Nephron progenitor cell (in vitro differentiated cells): ENCODE measurements around the gene IL9R.

Experiments
- DNase-seq: peaks from one replicate; pipeline ENCODE4 v3.0.0; 2021
- H3K27ac Mint-ChIP-seq: 2 replicates; pipeline ENCODE4 v1.8.0; 2021; ENCODE audit warnings: mild to moderate bottlenecking, moderate library complexity, mixed read lengths
- H3K27me3 Mint-ChIP-seq: 2 replicates; pipeline ENCODE4 v1.8.0; 2021; ENCODE audit warnings: mild to moderate bottlenecking, low read depth, mixed read lengths; ENCODE audit not compliant: poor library complexity
- H3K36me3 Mint-ChIP-seq: 2 replicates; pipeline ENCODE4 v1.8.0; 2021; ENCODE audit warnings: low read depth, mixed read lengths
- H3K4me1 Mint-ChIP-seq: 2 replicates; pipeline ENCODE4 v1.8.0; 2021; ENCODE audit warnings: mixed read lengths
- H3K4me3 Mint-ChIP-seq: 2 replicates; pipeline ENCODE4 v1.8.0; 2021; ENCODE audit warnings: mild to moderate bottlenecking, moderate library complexity, mixed read lengths
- H3K9me3 Mint-ChIP-seq: 2 replicates; pipeline ENCODE4 v1.8.0; 2021; ENCODE audit warnings: mild to moderate bottlenecking, moderate library complexity, mixed read lengths
- CTCF ChIP-seq: fragments of 200-600 bp; sonication (generic); IDR thresholded peaks from 2 replicates; pipeline ENCODE4 v1.5.0; 2021; ENCODE audit warnings: antibody characterized with exemption

Gene IL9R

GRCh38 chrX:156000361-156000926, 2.9 kb downstream of the IL9R start:
- H3K27ac Mint-ChIP-seq = no peak overlapping the region
- peaks cover 3% of the 10 kb centered on the region for H3K27me3 Mint-ChIP-seq
- DNase-seq = no peak
- H3K4me1 Mint-ChIP-seq = no peaks in the 10 kb centered on the region
- H3K36me3 Mint-ChIP-seq = no peaks in the 10 kb centered on the region
- TF ChIP-seq CTCF = no peak
- peaks cover 65% of the 10 kb centered on the region for H3K9me3 Mint-ChIP-seq
- H3K4me3 Mint-ChIP-seq = no peak overlapping the region

GRCh38 chrX:156001001-156001666, 3.6 kb downstream of the IL9R start:
- Mint-ChIP-seq H3K9me3 (peaks cover 61% of the 10 kb centered on the region), H3K4me1 (no peaks in the 10 kb centered on the region), H3K4me3 (no peak overlapping the region), H3K27ac (no peak overlapping the region), H3K36me3 (no peaks in the 10 kb centered on the region), H3K27me3 (peaks cover 3% of the 10 kb centered on the region)
- no peak for TF ChIP-seq CTCF
- no peak for DNase-seq

GRCh38 chrX:156001667-156002021, 4.1 kb downstream of the IL9R start:
- Mint-ChIP-seq H3K9me3 (peaks cover 58% of the 10 kb centered on the region), H3K4me3 (no peak overlapping the region), H3K27me3 (no peaks in the 10 kb centered on the region), H3K4me1 (no peaks in the 10 kb centered on the region), H3K27ac (no peak overlapping the region), H3K36me3 (no peaks in the 10 kb centered on the region)
- no peak for TF ChIP-seq CTCF
- no peak for DNase-seq

GRCh38 chrX:156002507-156002906, 5.0 kb downstream of the IL9R start:
- Mint-ChIP-seq H3K4me3 (no peak overlapping the region), H3K4me1 (no peaks in the 10 kb centered on the region), H3K27ac (no peak overlapping the region), H3K9me3 (peaks cover 53% of the 10 kb centered on the region), H3K36me3 (no peaks in the 10 kb centered on the region), H3K27me3 (no peaks in the 10 kb centered on the region)
- TF ChIP-seq CTCF = no peak
- DNase-seq = no peak

GRCh38 chrX:156003486-156004185, 6.1 kb downstream of the IL9R start:
- no peak overlapping the region for H3K4me3 Mint-ChIP-seq
- no peak for TF ChIP-seq CTCF
- H3K27me3 Mint-ChIP-seq = no peaks in the 10 kb centered on the region
- peaks cover 49% of the 10 kb centered on the region for H3K9me3 Mint-ChIP-seq
- no peak for DNase-seq
- H3K4me1 Mint-ChIP-seq = no peaks in the 10 kb centered on the region
- no peak overlapping the region for H3K27ac Mint-ChIP-seq
- H3K36me3 Mint-ChIP-seq = no peaks in the 10 kb centered on the region
